ENCODE data around the gene AGBL1.

The AGBL1 gene

DNA sequence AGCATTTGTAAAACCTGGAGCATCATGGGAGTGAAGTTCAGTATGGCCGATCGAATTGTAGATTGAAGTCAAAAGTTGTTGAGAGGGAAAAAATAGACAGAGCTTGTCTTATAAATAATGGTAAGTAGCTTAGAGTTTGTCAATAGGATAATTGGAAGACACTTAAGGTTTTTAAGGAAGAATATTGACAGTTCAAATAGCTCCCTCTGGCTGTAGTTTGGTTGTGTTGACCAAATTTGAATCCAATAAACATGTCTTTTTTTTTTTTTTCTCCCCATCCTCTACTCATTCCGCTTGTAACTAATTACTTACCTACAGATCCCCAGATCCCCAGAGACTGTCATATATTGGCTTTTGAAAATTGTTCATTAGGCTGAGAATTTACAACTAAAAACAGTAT, 677.0 kb downstream of the AGBL1 start:
- TF ChIP-seq, protein P1, sequence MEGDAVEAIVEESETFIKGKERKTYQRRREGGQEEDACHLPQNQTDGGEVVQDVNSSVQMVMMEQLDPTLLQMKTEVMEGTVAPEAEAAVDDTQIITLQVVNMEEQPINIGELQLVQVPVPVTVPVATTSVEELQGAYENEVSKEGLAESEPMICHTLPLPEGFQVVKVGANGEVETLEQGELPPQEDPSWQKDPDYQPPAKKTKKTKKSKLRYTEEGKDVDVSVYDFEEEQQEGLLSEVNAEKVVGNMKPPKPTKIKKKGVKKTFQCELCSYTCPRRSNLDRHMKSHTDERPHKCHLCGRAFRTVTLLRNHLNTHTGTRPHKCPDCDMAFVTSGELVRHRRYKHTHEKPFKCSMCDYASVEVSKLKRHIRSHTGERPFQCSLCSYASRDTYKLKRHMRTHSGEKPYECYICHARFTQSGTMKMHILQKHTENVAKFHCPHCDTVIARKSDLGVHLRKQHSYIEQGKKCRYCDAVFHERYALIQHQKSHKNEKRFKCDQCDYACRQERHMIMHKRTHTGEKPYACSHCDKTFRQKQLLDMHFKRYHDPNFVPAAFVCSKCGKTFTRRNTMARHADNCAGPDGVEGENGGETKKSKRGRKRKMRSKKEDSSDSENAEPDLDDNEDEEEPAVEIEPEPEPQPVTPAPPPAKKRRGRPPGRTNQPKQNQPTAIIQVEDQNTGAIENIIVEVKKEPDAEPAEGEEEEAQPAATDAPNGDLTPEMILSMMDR (conservative IDR thresholded peaks at IDR 0.05; ENCODE audit: control insufficient read depth, insufficient read depth, low read depth, low read length), result no peak
- H3K4me3 ChIP-seq (ENCODE audit: control insufficient read depth, low read depth, low read length), result no peak overlapping the region
- DNase-seq (ENCODE audit: low read depth), result no peak

DNA sequence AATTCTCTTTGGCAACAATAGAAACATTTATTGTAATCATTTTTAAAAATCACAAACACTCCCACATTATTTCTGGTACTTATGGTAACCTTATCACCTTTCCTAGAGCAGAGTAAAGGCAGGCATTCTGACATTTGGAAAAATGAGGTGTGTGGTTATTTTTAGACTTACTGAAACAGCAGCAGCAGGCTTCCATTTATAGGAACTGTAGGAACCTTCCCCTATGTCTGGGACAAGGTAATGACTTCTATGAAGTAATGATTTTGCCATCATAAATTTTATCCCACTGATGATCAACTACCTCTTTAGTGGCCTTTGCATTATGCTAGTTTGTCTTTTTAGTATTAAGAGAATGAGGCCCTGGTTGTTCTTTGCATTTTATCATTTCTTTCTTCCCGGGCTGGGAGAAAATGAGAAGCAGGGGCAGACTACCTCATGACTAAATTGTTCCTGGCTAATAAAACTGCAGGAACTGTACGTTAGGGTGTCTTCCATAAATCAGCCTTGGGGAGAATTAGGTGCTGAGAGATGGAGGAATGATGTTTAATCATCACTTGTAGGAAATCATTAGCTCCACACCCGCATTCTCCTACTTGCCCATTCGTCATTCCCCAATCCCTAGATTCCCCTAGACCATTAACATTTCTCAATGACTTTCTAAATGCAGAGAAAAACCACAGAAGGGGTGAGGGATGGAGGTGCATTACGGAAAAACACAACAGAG, 680.3 kb downstream of the AGBL1 start:
- no peak for DNase-seq (ENCODE audit: low read depth)
- H3K4me3 ChIP-seq (ENCODE audit: control insufficient read depth, low read depth, low read length), result no peak overlapping the region
- TF ChIP-seq, protein P1 (conservative IDR thresholded peaks at IDR 0.05; ENCODE audit: control insufficient read depth, insufficient read depth, low read depth, low read length), result no peak

DNA sequence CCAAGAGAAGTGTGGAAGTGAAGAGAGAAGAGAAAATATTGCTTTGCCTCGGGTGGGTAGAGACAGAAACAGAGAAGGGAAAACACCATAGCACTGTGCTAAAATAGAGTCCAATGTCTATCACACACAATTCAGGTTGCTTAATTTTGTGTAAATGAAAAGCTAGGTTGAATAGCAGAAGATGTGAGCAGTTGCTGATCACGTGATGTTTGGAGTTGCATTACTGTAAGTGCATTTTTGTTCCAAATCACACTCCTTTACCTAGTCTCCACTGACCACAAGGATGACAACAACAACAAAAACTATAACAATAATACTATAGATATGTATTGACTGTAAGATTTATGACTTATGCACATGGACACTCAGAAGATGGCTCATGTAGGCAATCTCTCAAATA, 683.2 kb downstream of the AGBL1 start:
- no peak for DNase-seq (ENCODE audit: low read depth)
- no peak overlapping the region for H3K4me3 ChIP-seq (ENCODE audit: control insufficient read depth, low read depth, low read length)
- TF ChIP-seq, protein P1 (conservative IDR thresholded peaks at IDR 0.05; ENCODE audit: control insufficient read depth, insufficient read depth, low read depth, low read length), result no peak

DNA sequence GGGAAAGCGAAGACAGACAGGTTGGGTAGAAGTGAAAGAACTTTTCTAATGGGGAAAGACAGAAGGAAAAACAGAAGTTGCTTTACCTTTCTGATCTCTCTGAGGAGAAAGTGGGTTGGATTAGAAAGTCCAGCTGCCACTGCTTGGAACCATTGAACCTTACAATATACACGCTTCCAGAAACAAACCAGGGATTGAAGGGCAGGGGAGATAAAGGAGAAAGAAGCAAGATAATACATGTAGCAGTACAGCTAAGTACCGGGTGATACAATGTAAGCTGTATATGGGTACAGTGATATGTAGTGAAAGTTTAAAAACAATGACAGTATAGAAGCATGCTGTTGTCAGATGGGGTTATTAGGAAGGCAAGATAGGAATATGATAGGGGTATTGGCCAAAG, 684.4 kb downstream of the AGBL1 start:
- DNase-seq (ENCODE audit: low read depth), result no peak
- TF ChIP-seq, protein P1 (conservative IDR thresholded peaks at IDR 0.05; ENCODE audit: control insufficient read depth, insufficient read depth, low read depth, low read length), result no peak
- H3K4me3 ChIP-seq (ENCODE audit: control insufficient read depth, low read depth, low read length), result no peak overlapping the region

DNA sequence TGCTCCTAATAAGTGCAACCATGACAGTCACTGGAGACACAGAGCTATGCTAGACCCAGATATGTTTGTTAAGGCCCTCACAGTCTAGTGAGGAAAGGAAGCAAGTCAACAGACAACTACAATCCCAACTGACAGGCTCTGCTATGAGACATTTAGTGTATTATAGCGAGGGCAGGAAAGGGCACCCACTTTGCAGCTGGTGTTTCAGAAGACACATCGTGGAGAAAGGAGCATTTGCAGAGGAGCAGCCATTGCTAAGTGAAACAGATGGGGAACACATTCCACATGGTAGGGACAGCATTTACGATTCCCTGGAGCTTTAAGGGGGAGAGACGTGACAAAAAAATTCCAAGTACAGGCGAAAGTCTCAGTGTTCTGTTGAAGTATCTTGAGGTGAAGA, 685.6 kb downstream of the AGBL1 start:
- TF ChIP-seq, protein P1 (conservative IDR thresholded peaks at IDR 0.05; ENCODE audit: control insufficient read depth, insufficient read depth, low read depth, low read length), result no peak
- no peak for DNase-seq (ENCODE audit: low read depth)
- H3K4me3 ChIP-seq (ENCODE audit: control insufficient read depth, low read depth, low read length), result no peak overlapping the region

DNA sequence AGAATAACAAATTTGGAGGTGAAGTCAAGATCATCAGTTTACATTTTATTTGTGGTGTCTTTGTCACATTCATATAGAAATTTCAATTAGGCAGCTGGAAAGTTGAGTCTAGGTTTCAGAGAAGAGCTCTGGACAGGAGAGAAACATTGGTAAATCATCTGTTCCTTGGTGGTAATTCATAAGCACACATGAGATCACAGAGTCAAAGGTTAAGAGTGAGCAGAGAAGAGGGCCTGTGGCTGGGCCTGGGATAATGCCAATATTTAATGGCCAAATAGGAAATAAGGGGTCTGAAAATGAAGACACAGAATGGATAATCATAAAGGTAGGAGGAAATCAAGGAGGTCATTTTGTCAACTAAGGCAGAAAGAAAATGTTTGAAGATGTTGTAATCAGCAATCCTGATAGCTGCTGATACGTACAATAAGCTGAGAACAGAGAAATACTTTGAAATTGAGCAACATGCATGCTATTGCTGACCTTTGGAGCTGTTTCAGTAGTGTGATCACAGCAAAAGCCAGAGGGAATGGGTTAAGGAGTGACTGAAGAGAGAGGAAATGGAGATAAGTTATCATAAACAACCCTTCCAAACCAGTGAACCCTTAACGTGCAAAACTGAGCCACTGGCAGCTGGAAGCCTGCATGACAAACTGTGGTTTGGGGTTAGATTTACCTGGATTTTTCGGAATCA, 692.8 kb downstream of the AGBL1 start:
- no peak for DNase-seq (ENCODE audit: low read depth)
- TF ChIP-seq, protein P1 (conservative IDR thresholded peaks at IDR 0.05; ENCODE audit: control insufficient read depth, insufficient read depth, low read depth, low read length), result no peak
- no peak overlapping the region for H3K4me3 ChIP-seq (ENCODE audit: control insufficient read depth, low read depth, low read length)

All from fibroblast of mammary gland (primary cell).